Measurements from ENCODE around the gene FUCA1.
"Not testable (repeated sequence)": the region's sequence is repeated elsewhere in the genome, so short reads cannot be mapped to it uniquely, and the experiment has no call there.

The FUCA1 gene

DNA sequence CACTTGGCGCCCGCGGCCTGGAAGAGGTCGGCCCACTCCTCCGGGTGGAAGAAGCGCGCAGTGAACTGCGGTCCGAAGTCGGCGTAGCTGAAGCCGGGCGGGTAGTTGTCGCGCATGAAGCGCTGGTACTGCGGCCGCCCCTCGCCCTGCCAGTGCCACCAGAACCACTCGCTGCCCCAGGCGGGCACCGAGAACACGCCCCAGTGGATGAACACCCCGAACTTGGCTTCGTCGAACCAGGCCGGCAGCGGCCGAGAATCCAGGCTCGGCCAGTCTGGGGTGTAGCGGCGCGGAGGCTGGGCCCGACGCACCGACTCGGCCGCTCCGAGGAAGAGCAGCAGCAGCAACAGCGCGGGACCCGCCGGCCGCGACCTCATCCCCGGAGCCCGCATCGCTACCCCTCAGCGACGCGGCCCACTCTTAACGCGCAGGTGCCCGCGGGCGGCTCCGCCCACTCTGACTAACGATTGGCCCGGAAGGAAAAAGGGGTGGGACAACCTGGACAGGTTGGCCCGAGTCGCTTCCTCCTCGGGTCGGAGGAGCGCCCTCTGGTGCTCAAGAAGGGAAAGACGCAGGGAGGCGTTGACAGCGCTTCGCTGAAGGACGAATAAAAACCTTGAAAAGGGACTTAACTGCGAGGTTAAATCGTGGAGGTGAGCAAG lies at the start of gene FUCA1:
FUCA1 (minus strand) TSS at position 396 of the 662 bp plus-strand sequence; CDS start at position 392, 4 bp downstream.
- DNase-seq = peak; percentile 97

GRCh38 chr1:23916209-23917131 lies 48.4 kb upstream of the FUCA1 start:
- peak; percentile 14 to 21 for DNase-seq

- DNase-seq = no peak
Measured at GRCh38 chr1:23915466-23915865, 47.4 kb upstream of the FUCA1 start.

- no peak for DNase-seq
Measured at GRCh38 chr1:23914921-23915320, 46.8 kb upstream of the FUCA1 start.

GRCh38 chr1:23913212-23913880 lies 45.3 kb upstream of the FUCA1 start, which contains the start of gene CNR2:
TSS of gene CNR2 (minus strand) at chr1:23913362. CDS start at chr1:23875617, 37,745 bp downstream.
- DNase-seq = no peak

DNA sequence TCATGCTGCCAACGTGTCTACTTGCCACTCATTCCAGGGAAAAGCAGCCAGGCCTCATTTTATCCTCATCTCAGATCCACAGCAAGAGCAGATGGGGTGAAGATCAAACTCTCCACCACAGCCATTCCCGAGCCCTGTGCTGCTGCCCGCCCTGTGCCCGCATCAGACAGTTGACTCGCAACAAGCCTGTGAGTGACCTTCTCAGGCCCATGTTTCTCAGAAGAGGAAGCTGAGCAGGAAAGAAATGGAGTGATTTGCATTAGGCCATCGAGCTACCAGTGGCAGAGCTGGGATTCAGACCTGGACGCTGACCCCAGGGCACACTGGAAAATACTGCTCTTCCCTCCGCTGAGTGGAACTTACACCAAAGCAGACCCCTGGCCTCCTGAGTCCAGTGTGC lies 43.8 kb upstream of the FUCA1 start:
- no peak for DNase-seq

DNA sequence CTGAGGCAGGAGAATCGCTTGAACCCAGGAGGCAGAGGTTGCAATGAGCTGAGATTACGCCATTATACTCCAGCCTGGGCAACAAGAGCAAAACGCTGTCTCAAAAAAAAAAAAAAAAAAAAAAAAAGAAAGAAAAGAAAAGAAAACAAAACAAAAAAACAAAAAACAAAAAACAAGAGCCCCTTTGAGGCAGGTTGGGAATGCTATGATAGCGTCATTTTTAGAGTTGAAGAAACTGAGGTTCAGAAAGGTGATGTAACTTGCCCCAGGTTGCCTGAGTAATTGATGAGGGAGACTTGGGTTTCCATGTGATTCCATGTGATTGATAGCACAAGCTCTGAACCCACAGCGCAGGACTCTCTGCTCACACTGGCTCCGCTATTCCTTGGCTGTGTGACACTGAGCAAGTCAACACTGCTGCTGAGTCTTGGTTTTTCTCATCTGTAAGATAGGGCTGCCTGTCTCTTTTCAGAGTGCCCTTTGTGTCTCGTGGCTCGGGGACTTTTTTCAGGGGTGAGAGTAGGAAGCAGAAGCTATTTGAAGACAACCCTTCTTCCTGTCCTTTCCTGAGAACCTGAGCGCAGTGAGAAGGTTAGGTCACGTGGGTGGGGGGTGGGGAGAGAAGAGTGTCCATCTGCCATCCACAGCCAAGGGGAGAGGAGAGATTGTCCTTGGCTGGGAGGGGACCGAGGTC lies 42.6 kb upstream of the FUCA1 start:
- DNase-seq = no peak

DNA sequence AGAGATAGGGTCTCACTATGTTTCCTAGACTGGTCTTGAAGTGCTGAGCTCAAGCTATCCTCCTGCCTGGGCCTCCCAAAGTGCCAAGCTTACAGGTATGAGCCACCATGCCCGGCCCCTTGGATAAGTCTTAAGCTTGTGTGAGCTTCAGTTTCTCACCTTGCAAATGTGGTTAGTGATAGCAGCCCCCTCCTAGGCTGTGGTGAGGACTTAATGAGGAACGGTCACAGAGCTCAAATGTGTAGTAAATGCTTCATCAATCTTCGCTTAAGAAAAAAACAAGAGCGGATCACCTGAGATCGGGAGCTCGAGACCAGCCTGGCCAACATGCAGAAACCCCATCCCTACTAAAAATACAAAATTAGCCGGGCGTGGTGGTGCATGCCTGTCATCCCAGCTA lies 42.1 kb upstream of the FUCA1 start:
- no peak for DNase-seq

- no peak for DNase-seq
Measured at GRCh38 chr1:23909412-23909811, 41.3 kb upstream of the FUCA1 start.

- DNase-seq = no peak
Measured at GRCh38 chr1:23908453-23909341, 40.6 kb upstream of the FUCA1 start.

DNA sequence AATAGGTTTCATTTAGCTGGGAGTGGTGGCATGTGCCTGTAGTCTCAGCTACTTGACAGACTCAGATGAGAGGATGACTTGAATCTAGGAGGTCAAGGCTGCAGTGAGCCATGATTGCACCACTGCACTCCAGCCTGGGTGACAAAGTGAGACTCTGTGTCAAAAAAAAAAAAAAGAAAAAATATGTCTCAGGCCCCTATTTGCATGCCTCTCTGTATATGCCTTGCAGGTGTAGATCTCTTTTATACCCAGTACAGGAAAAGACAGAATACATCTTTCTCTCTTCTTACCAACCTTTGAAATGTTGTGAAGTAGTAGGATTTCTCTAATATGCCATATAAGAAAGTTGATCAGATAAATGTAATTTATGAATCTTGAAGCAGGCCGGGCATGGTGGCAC lies 38.6 kb upstream of the FUCA1 start:
- no peak for DNase-seq

DNA sequence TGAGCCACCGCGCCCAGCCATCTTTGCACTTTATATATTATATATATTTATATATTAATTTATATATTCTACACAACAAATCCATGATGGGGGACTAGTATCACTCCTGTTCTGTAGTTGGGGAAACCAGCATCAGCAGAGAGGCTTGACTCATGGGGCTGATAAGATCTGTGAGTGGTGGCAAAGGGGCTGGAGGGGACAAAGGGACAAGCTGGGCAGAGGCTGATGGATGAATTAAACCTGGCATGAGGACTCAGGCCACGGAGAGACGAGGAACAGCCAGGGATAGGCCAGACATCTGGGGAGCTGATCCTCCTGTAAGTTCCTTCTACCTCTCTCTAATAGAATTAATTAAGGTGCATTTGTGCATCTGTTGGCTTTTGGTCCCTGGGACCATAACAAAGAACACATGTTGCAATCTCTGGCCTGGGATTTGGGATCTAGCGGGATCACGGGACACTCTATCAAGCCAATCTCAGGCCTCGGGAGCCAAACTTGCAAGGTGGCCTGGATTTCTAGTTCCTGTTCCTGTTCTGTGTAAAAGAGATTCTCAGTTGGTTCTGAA lies 37.5 kb upstream of the FUCA1 start:
- no peak for DNase-seq

DNA sequence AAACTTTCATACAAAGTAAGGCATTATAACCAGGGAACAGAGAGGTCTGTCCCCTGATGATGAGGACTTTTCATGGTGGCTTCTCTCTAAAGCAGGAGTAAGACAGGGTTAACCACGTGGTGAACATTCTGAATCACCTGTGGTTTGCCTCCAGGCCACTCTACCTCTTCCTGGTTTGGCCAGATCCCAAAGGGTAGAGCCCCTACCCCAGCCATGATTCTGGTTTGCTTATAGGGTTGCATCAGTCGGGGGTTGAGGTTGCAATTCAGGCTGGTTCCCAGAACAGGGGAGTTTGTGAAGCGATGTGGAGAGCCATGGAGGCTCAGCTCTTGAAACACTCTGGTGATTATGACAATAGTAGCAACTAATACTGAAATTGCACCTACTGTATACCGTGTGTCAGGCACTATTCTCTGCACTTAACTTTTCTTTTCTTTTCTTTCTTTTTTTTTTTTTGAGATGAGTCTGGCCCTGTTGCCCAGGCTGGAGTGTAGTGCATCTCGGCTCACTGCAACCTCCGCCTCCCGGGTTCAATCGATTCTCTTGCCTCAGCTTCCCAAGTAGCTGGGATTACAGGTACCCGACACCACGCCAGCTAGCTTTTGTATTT lies 36.8 kb upstream of the FUCA1 start:
- no peak for DNase-seq

DNA sequence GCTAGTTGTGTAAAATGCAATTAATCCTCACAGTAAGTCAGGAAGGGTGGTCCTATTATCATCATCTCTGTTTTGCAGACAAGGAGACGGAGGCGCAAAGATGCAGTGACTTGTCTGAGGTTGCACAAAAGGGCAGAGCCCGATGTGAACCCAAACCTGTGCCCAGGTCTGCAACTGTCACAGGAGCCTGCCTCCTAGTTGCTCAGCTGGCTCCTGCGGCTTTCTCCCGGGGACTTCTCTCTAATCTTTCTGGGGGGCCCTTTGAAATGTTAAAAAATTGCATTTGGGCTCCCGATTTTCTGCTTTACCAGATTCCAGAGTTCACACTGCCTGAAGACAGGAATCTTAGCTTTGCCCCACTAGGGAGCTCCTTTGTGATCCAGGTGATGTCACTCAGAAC lies 35.7 kb upstream of the FUCA1 start:
- no peak for DNase-seq

DNA sequence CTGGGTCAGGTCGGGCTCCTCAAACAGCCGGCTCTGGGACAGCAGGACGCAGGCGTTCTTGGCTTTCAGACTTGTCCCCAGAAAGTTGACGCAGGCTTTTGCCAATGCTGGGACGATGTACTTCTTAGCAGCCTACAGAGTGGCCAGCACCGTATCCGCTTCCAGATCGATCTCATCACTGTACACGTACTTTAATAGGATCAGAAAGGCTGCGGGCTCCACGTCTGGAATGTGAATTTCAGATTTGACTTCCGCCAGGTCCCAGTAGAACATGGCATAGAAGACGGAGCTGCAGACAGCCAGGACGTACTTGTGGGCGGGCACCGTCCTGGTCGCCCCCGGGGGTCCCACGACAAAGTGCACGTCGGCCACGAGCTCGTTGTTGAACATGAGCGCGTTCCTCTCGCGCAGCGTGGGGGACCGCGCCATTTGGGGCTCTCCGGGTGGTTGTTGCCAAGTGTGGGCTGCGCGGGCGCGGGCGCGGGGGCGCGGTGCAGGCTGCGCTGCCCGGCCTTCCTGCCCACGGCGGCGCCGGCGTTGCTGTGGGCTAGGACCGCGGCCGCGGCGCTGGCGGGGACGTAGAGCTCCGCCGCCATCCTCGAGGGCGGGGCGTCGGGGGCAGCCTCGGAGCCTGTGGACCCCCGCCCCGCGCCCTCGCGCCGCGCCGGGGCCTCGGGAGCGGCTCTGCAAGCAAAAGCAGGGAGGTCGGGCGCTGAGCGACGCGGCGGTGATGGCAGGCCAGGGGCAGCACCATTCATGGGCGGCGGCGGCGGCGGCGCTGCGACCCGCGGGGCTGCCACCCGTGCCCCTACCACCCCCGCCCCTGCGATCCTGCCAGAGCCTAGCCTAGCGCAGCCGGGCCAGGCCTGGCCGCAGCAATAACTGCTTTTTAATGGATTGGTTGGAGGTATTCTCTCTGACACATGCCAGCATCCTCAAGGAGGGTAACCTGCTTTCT lies 34.5 kb upstream of the FUCA1 start:
- no peak for DNase-seq

- not testable (repeated sequence) for DNase-seq
Measured at GRCh38 chr1:23900017-23900416, 31.9 kb upstream of the FUCA1 start.

- no peak for DNase-seq
Measured at GRCh38 chr1:23899070-23899469, 31.0 kb upstream of the FUCA1 start.

DNA sequence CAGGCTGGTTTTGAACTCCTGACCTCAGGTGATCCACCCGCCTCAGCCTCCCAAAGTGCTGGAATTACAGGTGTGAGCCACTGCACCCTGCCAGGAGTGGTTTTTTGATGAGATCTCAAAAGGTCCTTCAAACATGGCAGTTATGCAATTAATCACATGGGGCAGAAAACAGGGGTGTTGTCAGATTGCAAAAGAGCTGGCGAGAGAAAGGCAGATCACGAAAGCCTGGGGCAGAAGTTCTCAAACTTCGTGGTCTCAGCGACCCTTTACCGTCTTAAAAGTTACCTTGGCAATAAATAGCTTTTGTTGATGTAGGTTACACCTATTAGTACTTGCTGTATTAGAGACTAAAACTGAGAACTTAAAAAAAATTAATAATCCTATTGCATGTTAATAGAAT lies 29.0 kb upstream of the FUCA1 start:
- no peak for DNase-seq

DNA sequence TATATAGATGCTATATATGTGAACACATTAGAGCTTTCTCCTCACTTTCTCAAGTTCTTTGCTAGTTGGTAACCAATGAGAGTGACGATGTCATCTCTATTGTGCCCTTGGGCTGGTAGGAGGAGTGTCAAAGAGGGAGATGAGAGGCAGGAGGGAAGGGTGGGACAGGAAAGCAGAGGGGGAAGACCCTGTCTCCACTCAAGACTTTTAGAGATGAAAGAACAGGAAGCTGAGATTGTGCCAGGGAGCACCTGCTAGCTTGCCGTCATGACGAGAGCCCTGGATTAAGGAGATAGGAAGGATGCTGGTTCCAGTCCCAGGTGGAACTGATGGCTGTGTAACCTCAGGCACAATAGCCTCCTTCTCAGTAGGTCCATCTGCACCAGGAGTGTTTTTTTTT lies 28.4 kb upstream of the FUCA1 start:
- no peak for DNase-seq

DNA sequence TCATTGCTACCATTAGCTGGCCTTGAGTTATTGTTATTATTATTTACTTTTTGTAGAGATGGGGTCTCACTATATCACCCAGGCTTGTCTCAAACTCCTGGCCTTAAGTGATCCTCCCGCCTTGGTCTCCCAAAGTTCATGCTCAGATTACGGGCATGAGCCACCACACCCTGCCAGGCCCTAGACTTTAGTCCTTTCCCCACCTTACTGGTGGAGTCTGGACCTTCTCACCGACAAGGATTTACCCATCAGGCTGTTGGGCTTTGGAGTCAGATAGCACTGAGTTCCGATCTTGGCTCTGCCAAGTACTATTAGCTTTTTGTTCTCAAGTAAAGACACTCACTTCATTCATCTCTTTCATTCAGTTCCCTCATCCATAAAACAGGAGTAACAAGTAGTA lies 27.9 kb upstream of the FUCA1 start:
- no peak for DNase-seq
